Progenitor cell of endocrine pancreas (in vitro differentiated cells): ENCODE measurements around the gene SH3BGRL3. TPM values are rescaled to one million over a fixed set of nuclear protein-coding genes. Genes with fewer than 3 reads are reported as not detected.

ENCODE experiments used
- DNase-seq: peaks from one replicate; pipeline ENCODE4 v3.0.0; 2021; ENCODE audit warnings: low spot score; ENCODE audit not compliant: unreplicated experiment
- H3K27ac Mint-ChIP-seq: 2 replicates; pipeline ENCODE4 v1.8.0; 2021; ENCODE audit warnings: mild to moderate bottlenecking, moderate library complexity, mixed read lengths
- H3K27me3 Mint-ChIP-seq: 2 replicates; pipeline ENCODE4 v1.8.0; 2021; ENCODE audit warnings: mixed read lengths
- H3K36me3 Mint-ChIP-seq: 2 replicates; pipeline ENCODE4 v1.8.0; 2022; ENCODE audit warnings: mixed read lengths; ENCODE audit not compliant: insufficient read depth
- H3K4me1 Mint-ChIP-seq: 2 replicates; pipeline ENCODE4 v1.8.0; 2021; ENCODE audit warnings: low read depth, mixed read lengths
- H3K4me3 Mint-ChIP-seq: 2 replicates; pipeline ENCODE4 v1.8.0; 2021; ENCODE audit warnings: low read depth, mild to moderate bottlenecking, moderate library complexity, mixed read lengths
- H3K9me3 Mint-ChIP-seq: 2 replicates; pipeline ENCODE4 v1.8.0; 2021; ENCODE audit warnings: low read depth, mixed read lengths
- CTCF ChIP-seq: fragments of 200-600 bp; sonication (generic); IDR thresholded peaks from one replicate; pipeline ENCODE4 v1.5.0; 2021; ENCODE audit warnings: antibody characterized with exemption, mild to moderate bottlenecking; ENCODE audit not compliant: unreplicated experiment
- total RNA-seq: library from RNA; stranded (reverse); gene quantifications from 2 replicates; pipeline ENCODE4 v1.2.1, GENCODE V29; 2021

The SH3BGRL3 gene
- total RNA-seq, 1 donor from 2014 or later: 63.8 TPM

GRCh38 chr1:26286064-26286416 lies 6.2 kb downstream of the SH3BGRL3 start:
- H3K4me1 Mint-ChIP-seq: peaks cover 6% of the 10 kb centered on the region

GRCh38 chr1:26287033-26287711 lies 7.3 kb downstream of the SH3BGRL3 start:
- no peak for TF ChIP-seq CTCF
- H3K4me3 Mint-ChIP-seq: no peak overlapping the region
- H3K27me3 Mint-ChIP-seq: no peaks in the 10 kb centered on the region
- peaks cover 3% of the 10 kb centered on the region for H3K36me3 Mint-ChIP-seq
- H3K27ac Mint-ChIP-seq: peak overlapping the region; percentile 15
- no peaks in the 10 kb centered on the region for H3K9me3 Mint-ChIP-seq
- DNase-seq: no peak
- peaks cover 1% of the 10 kb centered on the region for H3K4me1 Mint-ChIP-seq

More at GRCh38 chr1:26286064-26286416, 6.2 kb downstream of the SH3BGRL3 start:
- TF ChIP-seq CTCF: no peak
- no peak for DNase-seq
- Mint-ChIP-seq H3K27ac (no peak overlapping the region), H3K4me3 (no peak overlapping the region), H3K36me3 (peaks cover 3% of the 10 kb centered on the region), H3K27me3 (no peaks in the 10 kb centered on the region), H3K9me3 (no peaks in the 10 kb centered on the region)

GRCh38 chr1:26287811-26288210 lies 7.9 kb downstream of the SH3BGRL3 start:
- Mint-ChIP-seq H3K4me3 (no peak overlapping the region), H3K27me3 (no peaks in the 10 kb centered on the region), H3K9me3 (no peaks in the 10 kb centered on the region), H3K27ac (no peak overlapping the region), H3K4me1 (peaks cover 1% of the 10 kb centered on the region), H3K36me3 (peaks cover 3% of the 10 kb centered on the region)
- TF ChIP-seq CTCF: no peak
- DNase-seq: no peak

GRCh38 chr1:26288311-26288941 lies 8.5 kb downstream of the SH3BGRL3 start:
- Mint-ChIP-seq H3K36me3 (peaks cover 3% of the 10 kb centered on the region), H3K27ac (no peak overlapping the region), H3K4me3 (no peak overlapping the region), H3K27me3 (no peaks in the 10 kb centered on the region), H3K9me3 (no peaks in the 10 kb centered on the region), H3K4me1 (peaks cover 1% of the 10 kb centered on the region)
- DNase-seq: no peak
- TF ChIP-seq CTCF: no peak

GRCh38 chr1:26289158-26290059 lies 9.5 kb downstream of the SH3BGRL3 start:
- no peak for TF ChIP-seq CTCF
- H3K4me1 Mint-ChIP-seq: peaks cover 1% of the 10 kb centered on the region
- no peaks in the 10 kb centered on the region for H3K27me3 Mint-ChIP-seq
- no peak for DNase-seq
- H3K27ac Mint-ChIP-seq: peak overlapping the region; percentile 45
- no peaks in the 10 kb centered on the region for H3K9me3 Mint-ChIP-seq
- H3K4me3 Mint-ChIP-seq: no peak overlapping the region
- peaks cover 4% of the 10 kb centered on the region for H3K36me3 Mint-ChIP-seq
